SW 1271 (cell line): ENCODE measurements around the gene MRTFB.

Experiments
- DNase-seq, 2 experiments: peaks; one replicate each; lab custom pipeline; 2025; lab: John Stamatoyannopoulos, UW

Gene MRTFB

DNA sequence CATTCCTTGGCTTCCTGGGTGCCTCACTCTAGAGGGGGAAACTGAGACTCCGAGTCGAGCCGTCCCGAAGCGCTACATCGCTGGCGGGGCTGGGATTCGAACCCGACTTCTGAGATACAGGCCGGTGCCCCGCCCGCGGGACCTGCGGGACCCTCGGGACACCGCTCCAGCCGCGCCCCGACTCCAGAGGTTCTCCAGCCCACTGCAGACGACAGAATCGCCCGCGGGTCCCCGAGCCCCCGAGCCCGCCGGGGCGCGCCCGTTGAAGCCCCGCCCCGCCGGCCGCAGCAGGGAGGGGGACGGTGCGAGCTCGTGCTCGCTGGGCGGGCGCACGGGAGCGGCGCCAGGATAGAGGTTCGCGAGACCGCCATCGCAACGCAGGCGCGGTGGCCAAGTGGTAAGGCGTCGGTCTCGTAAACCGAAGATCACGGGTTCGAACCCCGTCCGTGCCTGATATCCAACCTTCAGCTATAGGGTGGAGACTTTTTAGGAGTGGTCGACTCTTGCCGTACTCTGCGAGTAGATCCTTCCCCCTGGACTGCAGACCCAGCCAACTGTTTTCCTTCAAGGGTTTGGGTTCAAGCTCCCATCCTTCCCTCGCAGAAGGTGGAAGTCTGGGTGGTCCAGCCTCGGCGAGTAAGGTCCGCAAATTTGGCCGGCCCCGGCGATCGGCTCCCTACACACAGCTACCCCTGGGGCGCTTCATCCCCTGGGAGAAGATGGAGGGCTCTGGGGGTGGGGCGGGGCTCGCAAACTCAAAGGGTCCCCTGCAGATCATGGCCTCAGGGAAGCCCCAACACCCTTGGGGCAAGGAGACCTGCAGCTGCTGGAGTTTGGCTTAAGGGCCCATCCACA, 214.6 kb downstream of the MRTFB start:
- DNase-seq = peak; percentile 65 to 80

DNA sequence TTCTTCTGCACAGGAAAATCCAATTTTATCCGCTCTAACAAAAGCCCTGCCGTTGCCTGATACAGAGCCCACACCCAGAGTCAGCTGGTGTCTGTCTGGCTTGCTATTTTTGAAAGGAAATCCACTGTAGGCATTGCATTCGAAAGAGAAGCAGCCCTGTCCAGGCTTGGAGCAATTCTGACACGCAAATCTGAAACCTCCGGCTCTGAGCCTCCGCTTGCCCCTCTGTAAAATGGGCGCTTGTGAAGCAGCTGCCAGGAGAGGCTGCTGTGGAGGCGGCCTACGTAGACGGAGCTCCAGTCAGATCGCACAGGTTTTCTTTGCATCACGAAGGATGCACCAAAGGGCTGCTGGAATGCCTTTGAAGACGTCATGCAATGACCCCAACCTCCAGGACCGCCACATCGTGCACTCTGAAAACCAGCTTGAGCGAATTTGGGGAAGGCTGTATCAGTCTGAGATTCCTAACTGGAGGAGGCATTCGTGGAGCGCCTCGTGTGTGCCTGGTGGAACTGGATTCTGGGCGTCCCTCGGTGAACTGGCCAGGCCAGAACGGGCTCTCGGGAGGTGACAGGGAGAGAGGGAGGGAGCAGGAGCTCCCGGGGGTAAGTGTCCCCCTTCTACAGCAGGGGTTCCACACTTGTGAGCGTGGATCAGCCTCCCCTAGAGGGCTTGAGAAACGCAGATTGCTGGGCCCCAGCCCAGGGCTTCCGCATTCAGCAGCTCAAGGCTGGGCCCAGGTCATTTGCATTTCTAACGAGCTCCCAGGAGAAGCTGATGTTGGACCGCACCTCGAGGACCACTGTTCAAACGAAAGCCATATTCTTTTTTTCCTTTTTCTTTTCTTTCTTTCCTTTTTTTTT, 215.5 kb downstream of the MRTFB start:
- no peak for DNase-seq

DNA sequence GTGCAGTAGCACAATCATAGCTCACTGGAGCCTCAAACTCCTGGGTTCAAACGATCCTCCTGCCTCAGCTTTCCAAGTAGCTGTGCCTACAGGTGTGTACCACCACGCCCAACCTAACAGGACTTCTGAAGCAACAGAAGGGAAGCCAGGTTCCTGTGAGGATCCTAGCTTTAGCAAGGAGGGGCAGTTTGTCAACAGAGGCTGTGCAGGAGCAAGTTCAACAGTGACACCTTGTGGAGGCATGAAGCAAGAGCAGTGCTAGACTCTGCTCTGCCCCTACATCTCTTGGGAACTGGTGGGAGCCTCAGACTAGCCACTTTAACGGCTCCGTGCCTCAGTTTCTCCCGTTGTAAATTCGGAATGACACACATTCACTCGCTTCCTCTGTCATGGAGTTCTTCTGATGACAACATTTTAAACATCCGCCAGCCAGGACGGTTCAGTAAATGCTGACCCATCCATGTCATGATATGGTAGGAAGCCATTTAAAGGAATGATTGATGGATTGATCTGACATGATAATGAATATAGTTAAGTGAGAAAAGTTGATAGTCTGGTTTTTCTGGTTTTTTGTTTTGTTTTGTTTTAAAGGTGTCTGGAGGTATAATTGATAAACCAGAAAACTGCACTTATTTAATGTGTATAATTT, 218.7 kb downstream of the MRTFB start:
- DNase-seq = peak in 1 of 2 experiments; percentile 1

DNA sequence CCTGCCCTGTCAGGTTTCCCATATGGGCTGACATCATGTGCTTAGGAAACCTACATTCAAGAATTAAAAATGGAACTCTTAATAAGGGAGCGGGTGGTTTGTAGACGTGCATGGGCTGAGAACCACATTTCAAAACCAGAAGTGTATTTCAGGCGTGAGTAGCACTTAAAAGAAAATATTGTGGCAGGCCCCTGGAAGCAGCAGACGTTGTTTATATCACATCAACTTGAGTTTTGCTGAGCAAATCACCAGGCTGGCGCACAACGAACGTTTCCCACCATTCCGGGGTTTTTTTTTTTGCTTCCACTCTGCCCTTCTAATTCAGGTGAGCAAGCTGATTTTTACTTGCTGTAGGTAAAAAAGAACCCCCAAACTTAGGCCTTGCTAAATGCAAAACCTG, 220.2 kb downstream of the MRTFB start:
- DNase-seq = no peak

DNA sequence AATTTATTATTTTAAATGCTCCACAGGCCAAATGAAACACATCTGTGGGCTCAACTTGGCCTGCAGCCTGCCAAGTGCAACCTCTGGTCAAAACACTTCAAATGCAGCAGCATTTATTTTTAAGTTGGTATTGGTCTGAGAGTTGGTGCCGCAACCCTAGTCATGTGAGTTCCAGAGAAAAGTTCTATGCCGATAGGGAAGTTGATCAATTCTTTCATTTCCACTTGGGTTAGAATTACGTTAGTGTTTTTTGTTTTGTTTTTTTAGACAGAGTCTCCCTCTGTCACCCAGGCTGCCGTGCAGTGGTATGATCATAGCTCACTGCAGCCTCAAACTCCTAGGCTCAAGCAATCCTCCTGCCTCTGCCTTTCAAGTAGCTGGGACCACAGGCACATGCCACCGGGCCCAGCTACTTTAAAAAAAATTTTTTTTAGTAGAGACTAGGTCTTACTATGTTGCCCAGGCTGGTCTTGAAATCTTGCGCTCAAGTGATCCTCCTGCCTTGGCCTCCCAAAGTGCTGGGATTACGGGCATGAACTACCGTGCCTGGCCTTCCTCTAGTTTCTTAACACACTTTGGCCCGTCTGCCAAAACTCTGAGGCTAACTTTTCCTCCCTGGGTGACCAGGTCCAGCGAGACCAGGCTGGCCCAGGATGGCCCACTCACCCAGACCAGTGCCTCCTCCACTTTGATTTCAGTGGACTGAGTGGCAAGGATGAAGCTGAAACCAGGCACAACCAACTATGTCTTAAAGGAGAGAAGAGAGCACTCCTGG, 221.1 kb downstream of the MRTFB start:
- DNase-seq = no peak

GRCh38 chr16:14296663-14297062, 225.5 kb downstream of the MRTFB start:
- no peak for DNase-seq

- DNase-seq = no peak
Observed at GRCh38 chr16:14298374-14299122, 227.4 kb downstream of the MRTFB start.

DNA sequence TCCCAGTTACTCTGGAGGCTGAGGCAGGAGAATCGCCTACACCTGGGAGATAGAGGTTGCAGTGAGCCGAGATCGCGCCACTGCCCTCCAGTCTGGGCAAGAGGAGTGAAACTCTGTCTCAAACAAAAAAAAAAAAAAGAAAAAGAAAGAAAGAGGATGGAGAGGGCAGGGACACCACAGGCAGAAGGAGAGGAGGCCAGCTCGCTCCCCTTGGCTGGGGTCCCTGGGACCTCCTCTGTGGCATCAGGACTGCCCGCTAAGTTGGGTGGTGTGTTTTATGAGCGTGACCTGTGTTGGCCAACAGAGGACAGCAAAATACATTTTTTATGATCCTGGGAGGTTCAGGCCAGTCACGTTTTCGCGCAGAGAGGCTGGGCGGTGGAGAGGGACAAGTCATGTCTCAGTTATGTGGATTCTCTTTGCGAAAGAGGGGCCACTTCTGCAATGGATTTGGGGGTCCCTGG, 229.6 kb downstream of the MRTFB start:
- DNase-seq = peak; percentile 24 to 76

DNA sequence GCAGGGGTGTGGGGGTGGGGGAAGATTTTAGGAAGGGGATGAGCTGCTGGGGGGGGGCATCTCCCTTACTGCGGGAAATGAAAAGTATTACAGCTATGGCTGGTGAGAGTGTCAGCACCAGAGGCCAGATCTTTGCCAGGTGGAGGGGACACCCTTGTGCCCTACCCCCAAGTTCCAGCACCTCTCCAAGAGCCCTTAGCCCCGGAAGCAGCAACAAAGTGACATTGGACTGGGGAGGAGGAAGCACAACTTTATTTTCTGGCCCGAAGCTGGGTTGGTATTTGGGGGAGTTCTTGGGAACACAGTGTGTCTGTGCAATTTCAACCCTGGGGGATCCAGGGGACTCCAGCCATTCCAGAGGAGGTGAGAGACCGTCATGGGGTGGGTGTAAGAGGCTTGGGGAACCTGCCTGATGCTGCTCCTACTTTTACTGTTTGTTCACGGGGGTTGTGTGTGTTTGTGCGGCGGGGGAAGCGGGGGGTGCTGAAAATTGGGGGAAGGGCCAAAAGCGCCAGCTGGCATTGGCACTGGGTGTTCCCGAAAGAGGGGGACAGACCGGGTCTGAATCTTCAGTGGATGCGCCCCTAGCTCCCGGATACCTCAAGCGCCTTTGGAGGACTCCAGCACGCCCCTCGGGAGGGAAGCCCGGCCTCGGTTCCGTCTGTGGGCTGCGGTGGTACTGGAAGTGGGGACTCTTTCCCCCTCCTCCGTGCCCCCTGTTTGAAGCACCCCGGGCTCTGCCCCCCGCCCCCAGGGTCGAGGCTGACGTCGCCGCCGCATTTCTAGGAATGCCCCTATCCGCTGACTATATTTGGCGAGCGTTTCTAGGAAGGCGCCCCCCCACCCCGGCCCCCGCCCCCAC, 230.3 kb downstream of the MRTFB start:
- DNase-seq = peak; percentile 16 to 47

GRCh38 chr16:14302031-14302398, 230.9 kb downstream of the MRTFB start:
- peak in 1 of 2 experiments; percentile 29 for DNase-seq

DNA sequence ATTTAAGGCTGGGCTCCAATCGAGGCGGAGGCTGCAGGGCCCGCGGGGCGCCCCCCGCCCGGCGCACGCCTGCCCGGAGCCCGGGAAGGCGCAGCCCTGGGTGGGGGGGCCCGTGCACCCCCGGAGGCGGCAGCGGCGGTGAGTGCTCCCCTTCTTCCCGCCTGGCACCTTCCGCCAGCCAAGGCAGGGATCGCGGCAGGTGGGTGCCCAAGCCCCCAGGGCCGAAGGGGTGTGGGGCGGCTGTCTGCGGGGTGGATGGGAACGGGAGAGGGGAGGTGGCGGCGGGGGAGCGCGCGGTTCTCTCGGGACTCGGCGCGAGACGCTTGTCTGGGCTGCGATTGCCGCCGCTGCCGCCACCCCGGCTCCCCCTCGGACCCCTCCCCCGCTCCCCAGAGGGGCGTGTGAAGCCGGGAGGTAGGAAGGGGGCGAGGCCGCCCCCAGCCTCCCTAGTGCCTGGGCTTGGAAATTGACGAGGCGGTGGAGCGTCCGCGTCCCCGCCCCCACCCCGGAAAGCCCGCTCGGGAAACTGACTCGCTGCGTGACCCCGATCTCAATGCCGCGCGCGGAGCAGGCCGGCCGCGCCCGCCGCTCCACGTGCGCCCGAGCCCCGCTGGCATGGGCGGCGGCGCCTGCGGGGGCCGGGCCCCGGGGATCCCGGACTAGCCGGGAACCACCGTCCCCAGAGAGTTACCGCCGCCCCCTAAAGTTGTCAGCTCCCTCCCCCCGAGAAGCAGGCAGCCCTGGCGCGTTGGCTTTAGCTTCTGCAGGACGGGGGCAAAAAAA, 231.5 kb downstream of the MRTFB start:
- no peak for DNase-seq

DNA sequence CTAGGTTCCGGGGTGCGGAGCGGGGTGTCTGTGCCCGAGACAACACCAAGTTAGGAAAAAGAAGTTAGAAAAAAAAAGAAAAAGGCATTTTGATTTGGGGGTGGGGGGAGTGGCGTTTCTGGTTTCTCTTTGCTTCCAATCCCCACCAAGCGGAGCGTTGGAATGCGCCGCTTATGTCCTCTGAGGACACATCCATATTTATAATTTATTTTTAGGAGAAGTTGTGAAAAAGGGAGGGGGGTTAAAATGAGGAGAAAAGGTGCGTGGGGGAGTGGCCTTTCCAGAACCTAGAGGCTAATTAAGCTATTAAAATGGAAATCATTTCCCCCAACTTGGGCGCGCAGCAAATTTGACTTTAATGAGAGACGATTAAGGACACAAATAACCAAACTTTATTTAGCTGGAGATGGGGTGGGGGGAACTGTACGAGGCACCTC, 232.1 kb downstream of the MRTFB start:
- DNase-seq = no peak

- no peak for DNase-seq
Observed at GRCh38 chr16:14303639-14304394, 232.7 kb downstream of the MRTFB start.

- no peak for DNase-seq
Observed at GRCh38 chr16:14304891-14305460, 233.9 kb downstream of the MRTFB start.

DNA sequence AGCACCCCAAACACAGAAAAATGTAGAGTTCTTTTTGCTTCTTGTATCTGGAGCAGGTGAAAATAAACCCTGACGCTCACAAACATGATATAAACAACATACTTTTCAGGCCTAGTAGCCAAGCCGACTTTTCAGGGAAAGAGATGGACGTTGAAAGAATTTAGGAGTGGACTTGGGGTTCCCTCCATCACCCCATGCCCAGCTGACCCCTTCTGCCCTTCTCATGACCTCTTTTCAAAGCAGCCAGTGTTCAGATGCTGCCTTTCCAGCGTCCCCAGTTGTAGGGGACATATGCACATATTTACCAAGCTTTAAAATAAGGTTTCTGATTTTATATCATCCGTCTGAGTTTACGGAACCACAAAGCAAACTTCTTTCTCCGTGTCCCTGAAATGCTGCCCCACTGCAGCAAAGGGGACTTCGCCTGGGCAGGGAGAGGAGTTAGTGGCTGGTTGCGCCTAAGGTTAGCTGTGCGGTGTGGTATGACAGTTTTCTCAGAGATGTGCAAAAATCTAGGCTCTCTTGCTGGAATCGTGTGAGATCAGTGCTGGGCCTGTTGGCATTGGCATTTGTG, 235.5 kb downstream of the MRTFB start:
- DNase-seq = no peak

GRCh38 chr16:14307059-14307526, 236.0 kb downstream of the MRTFB start:
- DNase-seq = no peak
